SK-N-SH treated with all-trans-retinoic acid at 6 μM for 48 hours (cell line): ENCODE results near the gene RNF40.

ENCODE experiments used
- ATAC-seq: fragments of 200-7000 bp; cut with Tn5 transposase; 3 replicates; pipeline ENCODE4 v1.9.1; 2020; ENCODE audit warnings: mild to moderate bottlenecking, moderate library complexity
- ARNTL ChIP-seq: fragments of 450-650 bp; formaldehyde crosslinking; IDR thresholded peaks from 2 replicates; pipeline ENCODE4 v1.5.0; 2020; ENCODE audit warnings: low read depth, mild to moderate bottlenecking, moderate library complexity, borderline replicate concordance
- BACH2 ChIP-seq: fragments of 250-450 bp; sonication (Bioruptor Pico); IDR thresholded peaks from 2 replicates; pipeline ENCODE4 v1.9.0; 2021; ENCODE audit warnings: mild to moderate bottlenecking, borderline replicate concordance
- CSDC2 ChIP-seq: fragments of 250-450 bp; sonication (Bioruptor Pico); IDR thresholded peaks from 2 replicates; pipeline ENCODE4 v1.5.0; 2020; ENCODE audit warnings: mild to moderate bottlenecking, moderate library complexity
- ESRRG ChIP-seq: fragments of 250-450 bp; sonication (Bioruptor Pico); IDR thresholded peaks from 2 replicates; pipeline ENCODE4 v1.6.1; 2021; ENCODE audit warnings: mild to moderate bottlenecking
- GLIS3 ChIP-seq: fragments of 250-450 bp; sonication (Bioruptor Pico); IDR thresholded peaks from 2 replicates; pipeline ENCODE4 v1.5.0; 2020; ENCODE audit warnings: mild to moderate bottlenecking, moderate library complexity
- ISL1 ChIP-seq: fragments of 250-450 bp; sonication (Bioruptor Pico); IDR thresholded peaks from 2 replicates; pipeline ENCODE4 v2.1.2; 2022; ENCODE audit warnings: mild to moderate bottlenecking, moderate library complexity
- OSR1 ChIP-seq: fragments of 250-450 bp; sonication (Bioruptor Pico); IDR thresholded peaks from 2 replicates; pipeline ENCODE4 v1.8.0; 2022; ENCODE audit warnings: moderate library complexity, mild to moderate bottlenecking, inconsistent platforms
- PPARA ChIP-seq: fragments of 250-450 bp; sonication (Bioruptor Pico); IDR thresholded peaks from 2 replicates; pipeline ENCODE4 v1.5.0; 2020; ENCODE audit warnings: mild to moderate bottlenecking, borderline replicate concordance
- RARB ChIP-seq: fragments of 250-450 bp; sonication (Bioruptor Pico); IDR thresholded peaks from 2 replicates; pipeline ENCODE4 v1.8.0; 2021; ENCODE audit warnings: mild to moderate bottlenecking, moderate library complexity
- SNAI2 ChIP-seq: fragments of 250-450 bp; sonication (Bioruptor Pico); IDR thresholded peaks from 2 replicates; pipeline ENCODE4 v1.5.0; 2020; ENCODE audit warnings: mild to moderate bottlenecking, moderate library complexity
- TCF4 ChIP-seq: fragments of 250-450 bp; sonication (Bioruptor Pico); IDR thresholded peaks from 2 replicates; pipeline ENCODE4 v1.8.0; 2021; ENCODE audit warnings: mild to moderate bottlenecking, moderate library complexity, borderline replicate concordance
- TOX ChIP-seq: fragments of 250-450 bp; sonication (Bioruptor Pico); IDR thresholded peaks from 2 replicates; pipeline ENCODE4 v1.8.0; 2021; ENCODE audit warnings: mild to moderate bottlenecking, moderate library complexity, borderline replicate concordance
- ZC3H10 ChIP-seq: fragments of 250-450 bp; sonication (Bioruptor Pico); IDR thresholded peaks from 2 replicates; pipeline ENCODE4 v1.5.1; 2021; ENCODE audit warnings: mild to moderate bottlenecking, moderate library complexity
- ZFP3 ChIP-seq: fragments of 250-450 bp; sonication (Bioruptor Pico); IDR thresholded peaks from 2 replicates; pipeline ENCODE4 v1.5.0; 2020; ENCODE audit warnings: mild to moderate bottlenecking, moderate library complexity
- ZNF565 ChIP-seq: fragments of 450-650 bp; formaldehyde crosslinking; conservative IDR thresholded peaks from 2 replicates; pipeline ENCODE4 v1.5.0; 2020; ENCODE audit warnings: low read depth, mild to moderate bottlenecking, moderate library complexity
- ZNF70 ChIP-seq: fragments of 450-650 bp; formaldehyde crosslinking; IDR thresholded peaks from 2 replicates; pipeline ENCODE4 v1.5.0; 2020; ENCODE audit warnings: mild to moderate bottlenecking, moderate library complexity
- ZNF8 ChIP-seq: fragments of 450-650 bp; formaldehyde crosslinking; IDR thresholded peaks from 2 replicates; pipeline ENCODE4 v1.5.0; 2020; ENCODE audit warnings: mild to moderate bottlenecking, moderate library complexity
- TF ChIP-seq, protein P1 (sequence below): fragments of 250-450 bp; sonication (Bioruptor Pico); IDR thresholded peaks from 2 replicates; pipeline ENCODE4 v1.8.0; 2020; ENCODE audit warnings: mild to moderate bottlenecking, moderate library complexity, borderline replicate concordance
- TF ChIP-seq, protein P2 (sequence below): fragments of 250-450 bp; sonication (Bioruptor Pico); IDR thresholded peaks from 2 replicates; pipeline ENCODE4 v1.5.1; 2020; ENCODE audit warnings: low read depth, mild to moderate bottlenecking, moderate library complexity
- TF ChIP-seq, protein P3 (sequence below): fragments of 250-450 bp; sonication (Bioruptor Pico); IDR thresholded peaks from 2 replicates; pipeline ENCODE4 v1.5.0; 2020; ENCODE audit warnings: mild to moderate bottlenecking, moderate library complexity
- TF ChIP-seq, protein P4 (sequence below): fragments of 250-450 bp; sonication (Bioruptor Pico); IDR thresholded peaks from 2 replicates; pipeline ENCODE4 v1.5.1; 2021; ENCODE audit warnings: mild to moderate bottlenecking, moderate library complexity
- TF ChIP-seq, protein P5 (sequence below): fragments of 250-450 bp; sonication (Bioruptor Pico); IDR thresholded peaks from 2 replicates; pipeline ENCODE4 v1.8.0; 2021; ENCODE audit warnings: low read depth, mild to moderate bottlenecking, moderate library complexity, borderline replicate concordance

Gene RNF40

DNA sequence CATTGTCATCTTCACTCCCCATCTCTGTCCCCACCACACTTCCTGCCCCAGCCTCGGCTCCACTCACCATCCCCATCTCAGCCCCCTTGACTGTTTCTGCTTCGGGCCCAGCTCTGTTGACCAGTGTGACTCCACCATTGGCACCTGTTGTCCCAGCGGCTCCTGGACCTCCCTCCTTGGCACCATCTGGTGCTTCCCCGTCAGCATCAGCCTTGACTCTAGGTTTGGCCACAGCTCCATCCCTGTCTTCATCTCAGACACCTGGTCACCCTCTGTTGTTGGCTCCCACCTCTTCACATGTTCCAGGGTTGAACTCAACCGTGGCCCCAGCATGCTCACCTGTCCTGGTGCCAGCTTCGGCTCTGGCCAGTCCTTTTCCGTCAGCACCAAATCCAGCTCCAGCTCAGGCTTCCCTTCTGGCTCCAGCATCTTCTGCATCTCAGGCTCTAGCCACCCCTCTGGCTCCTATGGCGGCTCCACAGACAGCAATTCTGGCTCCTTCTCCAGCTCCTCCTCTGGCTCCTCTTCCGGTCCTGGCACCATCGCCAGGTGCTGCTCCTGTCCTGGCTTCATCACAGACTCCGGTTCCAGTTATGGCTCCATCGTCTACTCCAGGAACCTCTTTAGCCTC lies 38.3 kb upstream of the RNF40 start:
- TF ChIP-seq PPARA (CRISPR knock-in tag): no peak
- TF ChIP-seq ESRRG (CRISPR knock-in tag): no peak
- no peak for TF ChIP-seq CSDC2 (CRISPR knock-in tag)
- TF ChIP-seq ZNF8 (CRISPR knock-in tag): no peak
- TF ChIP-seq ZNF565: no peak
- no peak for TF ChIP-seq ZNF70 (CRISPR knock-in tag)
- TF ChIP-seq, protein P1, sequence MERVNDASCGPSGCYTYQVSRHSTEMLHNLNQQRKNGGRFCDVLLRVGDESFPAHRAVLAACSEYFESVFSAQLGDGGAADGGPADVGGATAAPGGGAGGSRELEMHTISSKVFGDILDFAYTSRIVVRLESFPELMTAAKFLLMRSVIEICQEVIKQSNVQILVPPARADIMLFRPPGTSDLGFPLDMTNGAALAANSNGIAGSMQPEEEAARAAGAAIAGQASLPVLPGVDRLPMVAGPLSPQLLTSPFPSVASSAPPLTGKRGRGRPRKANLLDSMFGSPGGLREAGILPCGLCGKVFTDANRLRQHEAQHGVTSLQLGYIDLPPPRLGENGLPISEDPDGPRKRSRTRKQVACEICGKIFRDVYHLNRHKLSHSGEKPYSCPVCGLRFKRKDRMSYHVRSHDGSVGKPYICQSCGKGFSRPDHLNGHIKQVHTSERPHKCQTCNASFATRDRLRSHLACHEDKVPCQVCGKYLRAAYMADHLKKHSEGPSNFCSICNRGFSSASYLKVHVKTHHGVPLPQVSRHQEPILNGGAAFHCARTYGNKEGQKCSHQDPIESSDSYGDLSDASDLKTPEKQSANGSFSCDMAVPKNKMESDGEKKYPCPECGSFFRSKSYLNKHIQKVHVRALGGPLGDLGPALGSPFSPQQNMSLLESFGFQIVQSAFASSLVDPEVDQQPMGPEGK (CRISPR knock-in tag): no peak
- TF ChIP-seq, protein P2, sequence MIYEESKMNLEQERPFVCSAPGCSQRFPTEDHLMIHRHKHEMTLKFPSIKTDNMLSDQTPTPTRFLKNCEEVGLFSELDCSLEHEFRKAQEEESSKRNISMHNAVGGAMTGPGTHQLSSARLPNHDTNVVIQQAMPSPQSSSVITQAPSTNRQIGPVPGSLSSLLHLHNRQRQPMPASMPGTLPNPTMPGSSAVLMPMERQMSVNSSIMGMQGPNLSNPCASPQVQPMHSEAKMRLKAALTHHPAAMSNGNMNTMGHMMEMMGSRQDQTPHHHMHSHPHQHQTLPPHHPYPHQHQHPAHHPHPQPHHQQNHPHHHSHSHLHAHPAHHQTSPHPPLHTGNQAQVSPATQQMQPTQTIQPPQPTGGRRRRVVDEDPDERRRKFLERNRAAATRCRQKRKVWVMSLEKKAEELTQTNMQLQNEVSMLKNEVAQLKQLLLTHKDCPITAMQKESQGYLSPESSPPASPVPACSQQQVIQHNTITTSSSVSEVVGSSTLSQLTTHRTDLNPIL (CRISPR knock-in tag): no peak
- no peak for TF ChIP-seq ZC3H10 (CRISPR knock-in tag)
- ATAC-seq: no peak

DNA sequence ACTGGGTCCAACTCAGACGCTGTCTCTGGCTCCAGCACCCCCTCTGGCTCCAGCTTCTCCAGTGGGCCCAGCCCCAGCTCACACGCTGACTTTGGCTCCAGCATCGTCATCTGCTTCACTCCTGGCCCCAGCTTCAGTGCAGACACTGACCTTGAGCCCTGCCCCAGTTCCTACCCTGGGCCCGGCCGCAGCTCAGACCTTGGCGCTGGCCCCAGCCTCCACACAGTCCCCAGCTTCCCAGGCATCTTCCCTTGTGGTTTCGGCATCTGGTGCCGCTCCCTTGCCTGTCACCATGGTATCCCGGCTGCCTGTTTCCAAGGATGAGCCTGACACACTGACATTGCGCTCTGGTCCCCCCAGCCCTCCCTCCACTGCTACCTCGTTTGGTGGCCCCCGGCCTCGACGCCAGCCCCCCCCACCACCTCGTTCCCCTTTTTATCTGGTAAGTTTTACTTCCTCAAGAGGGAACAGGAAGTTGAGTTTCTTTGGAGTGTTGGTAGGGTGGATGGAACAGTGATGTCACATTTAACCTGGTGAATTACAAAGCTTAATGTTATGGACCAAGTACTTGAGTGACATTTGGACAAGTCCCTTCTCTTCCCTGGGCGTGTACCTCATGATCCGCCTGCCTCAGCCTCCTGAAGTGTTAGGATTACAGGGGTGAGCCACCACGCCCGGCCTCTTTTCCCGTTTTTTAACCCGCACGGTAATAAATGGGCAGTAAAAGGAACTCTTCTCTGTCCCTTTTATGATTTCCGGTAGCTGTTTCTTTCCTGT lies 37.3 kb upstream of the RNF40 start:
- TF ChIP-seq CSDC2 (CRISPR knock-in tag): no peak
- no peak for TF ChIP-seq RARB
- no peak for TF ChIP-seq ARNTL
- no peak for TF ChIP-seq SNAI2 (CRISPR knock-in tag)
- no peak for TF ChIP-seq ESRRG (CRISPR knock-in tag)
- TF ChIP-seq, protein P2 (CRISPR knock-in tag): no peak
- no peak for TF ChIP-seq ZNF565
- TF ChIP-seq, all 23 proteins: peak for 0
- ATAC-seq: no peak

DNA sequence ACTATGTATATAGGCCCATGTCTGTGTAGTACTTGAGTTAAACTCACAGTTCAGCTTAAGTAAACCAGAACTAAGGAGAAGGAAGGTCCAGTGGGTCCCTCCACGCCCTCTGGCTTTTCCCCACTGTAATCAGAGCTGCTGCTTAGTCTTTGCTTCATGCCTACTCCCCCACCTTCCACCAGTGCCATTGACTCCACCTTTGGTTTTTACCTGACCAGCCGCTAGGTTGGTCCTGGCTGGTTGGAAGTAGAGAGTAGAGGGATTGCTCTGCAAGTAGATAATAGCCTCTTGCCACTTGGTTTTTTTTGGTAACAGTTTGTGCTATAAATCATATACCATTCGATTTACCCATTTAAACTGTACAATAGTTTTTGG lies 36.7 kb upstream of the RNF40 start:
- ATAC-seq: no peak
- TF ChIP-seq, protein P2 (CRISPR knock-in tag): no peak
- TF ChIP-seq ZFP3: no peak
- no peak for TF ChIP-seq ZC3H10 (CRISPR knock-in tag)
- no peak for TF ChIP-seq ZNF70 (CRISPR knock-in tag)
- TF ChIP-seq, protein P1 (CRISPR knock-in tag): no peak
- TF ChIP-seq ARNTL: no peak
- no peak for TF ChIP-seq PPARA (CRISPR knock-in tag)
- TF ChIP-seq CSDC2 (CRISPR knock-in tag): no peak
- TF ChIP-seq ISL1 (CRISPR knock-in tag): no peak
- TF ChIP-seq TCF4 (CRISPR knock-in tag): no peak
- TF ChIP-seq ZNF565: no peak
- TF ChIP-seq, protein P3, sequence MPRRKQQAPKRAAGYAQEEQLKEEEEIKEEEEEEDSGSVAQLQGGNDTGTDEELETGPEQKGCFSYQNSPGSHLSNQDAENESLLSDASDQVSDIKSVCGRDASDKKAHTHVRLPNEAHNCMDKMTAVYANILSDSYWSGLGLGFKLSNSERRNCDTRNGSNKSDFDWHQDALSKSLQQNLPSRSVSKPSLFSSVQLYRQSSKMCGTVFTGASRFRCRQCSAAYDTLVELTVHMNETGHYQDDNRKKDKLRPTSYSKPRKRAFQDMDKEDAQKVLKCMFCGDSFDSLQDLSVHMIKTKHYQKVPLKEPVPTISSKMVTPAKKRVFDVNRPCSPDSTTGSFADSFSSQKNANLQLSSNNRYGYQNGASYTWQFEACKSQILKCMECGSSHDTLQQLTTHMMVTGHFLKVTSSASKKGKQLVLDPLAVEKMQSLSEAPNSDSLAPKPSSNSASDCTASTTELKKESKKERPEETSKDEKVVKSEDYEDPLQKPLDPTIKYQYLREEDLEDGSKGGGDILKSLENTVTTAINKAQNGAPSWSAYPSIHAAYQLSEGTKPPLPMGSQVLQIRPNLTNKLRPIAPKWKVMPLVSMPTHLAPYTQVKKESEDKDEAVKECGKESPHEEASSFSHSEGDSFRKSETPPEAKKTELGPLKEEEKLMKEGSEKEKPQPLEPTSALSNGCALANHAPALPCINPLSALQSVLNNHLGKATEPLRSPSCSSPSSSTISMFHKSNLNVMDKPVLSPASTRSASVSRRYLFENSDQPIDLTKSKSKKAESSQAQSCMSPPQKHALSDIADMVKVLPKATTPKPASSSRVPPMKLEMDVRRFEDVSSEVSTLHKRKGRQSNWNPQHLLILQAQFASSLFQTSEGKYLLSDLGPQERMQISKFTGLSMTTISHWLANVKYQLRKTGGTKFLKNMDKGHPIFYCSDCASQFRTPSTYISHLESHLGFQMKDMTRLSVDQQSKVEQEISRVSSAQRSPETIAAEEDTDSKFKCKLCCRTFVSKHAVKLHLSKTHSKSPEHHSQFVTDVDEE (CRISPR knock-in tag): no peak
- no peak for TF ChIP-seq BACH2 (CRISPR knock-in tag)
- TF ChIP-seq, protein P4, sequence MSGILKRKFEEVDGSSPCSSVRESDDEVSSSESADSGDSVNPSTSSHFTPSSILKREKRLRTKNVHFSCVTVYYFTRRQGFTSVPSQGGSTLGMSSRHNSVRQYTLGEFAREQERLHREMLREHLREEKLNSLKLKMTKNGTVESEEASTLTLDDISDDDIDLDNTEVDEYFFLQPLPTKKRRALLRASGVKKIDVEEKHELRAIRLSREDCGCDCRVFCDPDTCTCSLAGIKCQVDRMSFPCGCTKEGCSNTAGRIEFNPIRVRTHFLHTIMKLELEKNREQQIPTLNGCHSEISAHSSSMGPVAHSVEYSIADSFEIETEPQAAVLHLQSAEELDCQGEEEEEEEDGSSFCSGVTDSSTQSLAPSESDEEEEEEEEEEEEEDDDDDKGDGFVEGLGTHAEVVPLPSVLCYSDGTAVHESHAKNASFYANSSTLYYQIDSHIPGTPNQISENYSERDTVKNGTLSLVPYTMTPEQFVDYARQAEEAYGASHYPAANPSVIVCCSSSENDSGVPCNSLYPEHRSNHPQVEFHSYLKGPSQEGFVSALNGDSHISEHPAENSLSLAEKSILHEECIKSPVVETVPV (CRISPR knock-in tag): no peak
- TF ChIP-seq, protein P5, sequence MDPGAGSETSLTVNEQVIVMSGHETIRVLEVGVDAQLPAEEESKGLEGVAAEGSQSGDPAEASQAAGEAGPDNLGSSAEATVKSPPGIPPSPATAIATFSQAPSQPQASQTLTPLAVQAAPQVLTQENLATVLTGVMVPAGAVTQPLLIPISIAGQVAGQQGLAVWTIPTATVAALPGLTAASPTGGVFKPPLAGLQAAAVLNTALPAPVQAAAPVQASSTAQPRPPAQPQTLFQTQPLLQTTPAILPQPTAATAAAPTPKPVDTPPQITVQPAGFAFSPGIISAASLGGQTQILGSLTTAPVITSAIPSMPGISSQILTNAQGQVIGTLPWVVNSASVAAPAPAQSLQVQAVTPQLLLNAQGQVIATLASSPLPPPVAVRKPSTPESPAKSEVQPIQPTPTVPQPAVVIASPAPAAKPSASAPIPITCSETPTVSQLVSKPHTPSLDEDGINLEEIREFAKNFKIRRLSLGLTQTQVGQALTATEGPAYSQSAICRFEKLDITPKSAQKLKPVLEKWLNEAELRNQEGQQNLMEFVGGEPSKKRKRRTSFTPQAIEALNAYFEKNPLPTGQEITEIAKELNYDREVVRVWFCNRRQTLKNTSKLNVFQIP (CRISPR knock-in tag): no peak
- no peak for TF ChIP-seq ESRRG (CRISPR knock-in tag)
- no peak for TF ChIP-seq RARB
- TF ChIP-seq OSR1: no peak
- no peak for TF ChIP-seq GLIS3 (CRISPR knock-in tag)
- TF ChIP-seq TOX (CRISPR knock-in tag): no peak
